Karpas-422 (cell line): ENCODE results near the gene LRRC2. TPM values are rescaled to one million over a fixed set of nuclear protein-coding genes. Genes with fewer than 3 reads are reported as not detected.

Source experiments
- DNase-seq: peaks from one replicate; pipeline ENCODE4 v3.0.0-alpha.2; 2015
- H2AFZ ChIP-seq: fragments of 200-600 bp; sonication (generic); 2 replicates; pipeline ENCODE4 v1.6.1; 2014; ENCODE audit warnings: antibody characterized with exemption, low read length, mixed read lengths
- H3K27ac ChIP-seq: fragments of 200-600 bp; sonication (generic); 2 replicates; pipeline ENCODE4 v1.5.1; 2014; ENCODE audit warnings: mild to moderate bottlenecking, low read length, moderate library complexity
- H3K27me3 ChIP-seq: fragments of 200-600 bp; sonication (generic); 2 replicates; pipeline ENCODE4 v1.6.1; 2014; ENCODE audit warnings: low read length, mixed read lengths
- H3K36me3 ChIP-seq: fragments of 200-600 bp; sonication (generic); 2 replicates; pipeline ENCODE4 v1.6.1; 2014; ENCODE audit warnings: low read length, mixed read lengths; ENCODE audit not compliant: insufficient read depth
- H3K4me1 ChIP-seq: fragments of 200-600 bp; sonication (generic); 2 replicates; pipeline ENCODE4 v1.6.1; 2014; ENCODE audit warnings: mild to moderate bottlenecking, low read length, mixed read lengths
- H3K4me2 ChIP-seq: fragments of 200-600 bp; sonication (generic); 2 replicates; pipeline ENCODE4 v1.6.1; 2014; ENCODE audit warnings: low read length, low read depth, mild to moderate bottlenecking; ENCODE audit not compliant: poor library complexity, severe bottlenecking
- H3K4me3 ChIP-seq: fragments of 200-600 bp; sonication (generic); 2 replicates; pipeline ENCODE4 v1.5.1; 2014; ENCODE audit warnings: mild to moderate bottlenecking, antibody characterized with exemption, low read length, mixed read lengths
- H3K79me2 ChIP-seq: fragments of 200-600 bp; sonication (generic); 2 replicates; pipeline ENCODE4 v1.6.1; 2014; ENCODE audit warnings: mild to moderate bottlenecking, low read length, mixed read lengths
- H3K9ac ChIP-seq: fragments of 200-600 bp; sonication (generic); 2 replicates; pipeline ENCODE4 v1.6.0; 2014; ENCODE audit warnings: low read length
- H3K9me2 ChIP-seq: fragments of 200-600 bp; sonication (generic), shearing (Covaris generic); replicated peaks from 2 replicates; pipeline ENCODE4 v1.6.0; 2014; ENCODE audit warnings: mild to moderate bottlenecking, low read length, moderate library complexity; ENCODE audit not compliant: insufficient read depth
- H3K9me3 ChIP-seq: fragments of 300-700, 200-600 bp; sonication (generic); 2 replicates; pipeline ENCODE4 v1.6.1; 2014; ENCODE audit warnings: low read length, mixed read lengths
- H4K20me1 ChIP-seq: fragments of 200-600 bp; sonication (generic); 2 replicates; pipeline ENCODE4 v1.6.1; 2014; ENCODE audit warnings: mild to moderate bottlenecking, antibody characterized with exemption, low read length, low read depth; ENCODE audit not compliant: insufficient read depth
- total RNA-seq: library from RNA; depleted of rRNA; stranded (reverse); fragments of >200 nt; shearing (Covaris generic); gene quantifications from 2 replicates; pipeline ENCODE4 v1.2.3, GENCODE V29; 2014; ENCODE audit warnings: low replicate concordance

The LRRC2 gene
- total RNA-seq, 1 experiment from 2014 or later = not detected

- no peak overlapping the region for H3K4me3 ChIP-seq
- DNase-seq = no peak
Measured at GRCh38 chr3:46565607-46566039, 479 bp downstream of the LRRC2 start.

GRCh38 chr3:46565077-46565476, 1.0 kb downstream of the LRRC2 start:
- Histone ChIP-seq H3K27me3 (no peaks in the 10 kb centered on the region), H3K36me3 (no peaks in the 10 kb centered on the region), H3K4me3 (no peak overlapping the region), H2AFZ (no peak overlapping the region), H3K79me2 (no peaks in the 10 kb centered on the region), H3K9ac (no peak overlapping the region), H3K4me1 (no peaks in the 10 kb centered on the region), H3K27ac (no peak overlapping the region), H3K4me2 (no peak overlapping the region), H3K9me2 (no peaks in the 10 kb centered on the region), H4K20me1 (no peaks in the 10 kb centered on the region), H3K9me3 (no peaks in the 10 kb centered on the region)
- no peak for DNase-seq

More at GRCh38 chr3:46565607-46566039, 479 bp downstream of the LRRC2 start:
- Histone ChIP-seq H3K27ac (no peak overlapping the region), H3K4me2 (no peak overlapping the region), H2AFZ (no peak overlapping the region), H3K27me3 (no peaks in the 10 kb centered on the region), H3K4me1 (no peaks in the 10 kb centered on the region), H3K36me3 (no peaks in the 10 kb centered on the region), H3K9ac (no peak overlapping the region), H3K9me2 (no peaks in the 10 kb centered on the region), H4K20me1 (no peaks in the 10 kb centered on the region), H3K9me3 (no peaks in the 10 kb centered on the region), H3K79me2 (no peaks in the 10 kb centered on the region)

DNA sequence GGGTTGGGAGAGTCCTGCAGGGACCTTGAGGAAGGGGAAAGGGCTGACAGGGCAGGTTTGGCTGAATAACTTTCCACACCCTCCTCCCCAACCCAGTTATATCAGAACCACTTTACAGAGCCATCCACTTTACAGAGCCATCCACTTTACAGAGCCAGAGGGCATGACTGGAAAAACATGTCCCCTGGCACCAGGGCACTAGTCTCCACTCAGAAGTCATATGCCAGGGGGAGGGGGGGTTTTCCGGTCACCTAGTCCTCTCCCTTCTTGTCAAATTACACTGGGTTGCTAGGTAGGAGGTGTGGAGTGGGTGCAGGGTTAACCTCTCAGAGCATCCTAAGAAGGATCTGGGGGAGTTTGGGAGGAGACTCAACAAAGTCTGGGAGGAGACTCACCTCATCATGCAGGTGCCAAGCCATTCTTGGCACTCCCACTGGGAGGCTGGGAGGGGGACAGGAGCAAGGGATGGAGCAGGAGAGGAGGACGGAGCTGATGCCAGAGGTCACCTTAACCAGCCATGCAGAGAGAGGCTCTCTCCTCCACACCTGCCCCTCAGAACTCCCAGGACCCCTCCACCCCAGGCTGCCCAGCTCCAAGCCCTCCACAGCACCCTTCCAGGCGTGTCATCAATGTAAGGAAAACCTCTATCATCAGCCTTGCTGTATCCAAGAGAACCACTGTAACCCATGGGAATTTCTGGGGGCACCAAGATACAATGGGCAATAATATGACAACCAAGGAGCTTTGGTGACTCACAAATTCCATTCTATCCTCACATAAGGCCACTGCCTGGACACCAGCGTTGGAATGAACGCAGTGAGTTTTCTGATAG, 1.7 kb downstream of the LRRC2 start:
- Histone ChIP-seq H3K4me2 (no peak overlapping the region), H3K36me3 (no peaks in the 10 kb centered on the region), H4K20me1 (no peaks in the 10 kb centered on the region), H2AFZ (no peak overlapping the region), H3K9me3 (no peaks in the 10 kb centered on the region), H3K79me2 (no peaks in the 10 kb centered on the region), H3K4me3 (no peak overlapping the region), H3K4me1 (no peaks in the 10 kb centered on the region), H3K27me3 (no peaks in the 10 kb centered on the region), H3K27ac (no peak overlapping the region), H3K9me2 (no peaks in the 10 kb centered on the region), H3K9ac (no peak overlapping the region)
- DNase-seq = no peak

- Histone ChIP-seq H3K9me3 (no peaks in the 10 kb centered on the region), H3K4me1 (peaks cover 8% of the 10 kb centered on the region), H3K27ac (no peak overlapping the region), H2AFZ (no peak overlapping the region), H3K27me3 (no peaks in the 10 kb centered on the region), H3K79me2 (no peaks in the 10 kb centered on the region), H3K36me3 (no peaks in the 10 kb centered on the region), H3K9me2 (no peaks in the 10 kb centered on the region), H3K4me3 (no peak overlapping the region), H4K20me1 (no peaks in the 10 kb centered on the region), H3K4me2 (no peak overlapping the region), H3K9ac (no peak overlapping the region)
- no peak for DNase-seq
Measured at GRCh38 chr3:46561951-46562350, 4.2 kb downstream of the LRRC2 start.

GRCh38 chr3:46561511-46561910, 4.6 kb downstream of the LRRC2 start:
- no peak overlapping the region for H3K4me2 ChIP-seq
- no peaks in the 10 kb centered on the region for H3K36me3 ChIP-seq
- no peak overlapping the region for H3K27ac ChIP-seq
- H3K9ac ChIP-seq = no peak overlapping the region
- H3K9me2 ChIP-seq = no peaks in the 10 kb centered on the region
- no peaks in the 10 kb centered on the region for H3K9me3 ChIP-seq
- H2AFZ ChIP-seq = no peak overlapping the region
- H3K79me2 ChIP-seq = no peaks in the 10 kb centered on the region
- DNase-seq = no peak
- peaks cover 8% of the 10 kb centered on the region for H3K4me1 ChIP-seq
- no peaks in the 10 kb centered on the region for H4K20me1 ChIP-seq
- no peak overlapping the region for H3K4me3 ChIP-seq
- no peaks in the 10 kb centered on the region for H3K27me3 ChIP-seq

DNA sequence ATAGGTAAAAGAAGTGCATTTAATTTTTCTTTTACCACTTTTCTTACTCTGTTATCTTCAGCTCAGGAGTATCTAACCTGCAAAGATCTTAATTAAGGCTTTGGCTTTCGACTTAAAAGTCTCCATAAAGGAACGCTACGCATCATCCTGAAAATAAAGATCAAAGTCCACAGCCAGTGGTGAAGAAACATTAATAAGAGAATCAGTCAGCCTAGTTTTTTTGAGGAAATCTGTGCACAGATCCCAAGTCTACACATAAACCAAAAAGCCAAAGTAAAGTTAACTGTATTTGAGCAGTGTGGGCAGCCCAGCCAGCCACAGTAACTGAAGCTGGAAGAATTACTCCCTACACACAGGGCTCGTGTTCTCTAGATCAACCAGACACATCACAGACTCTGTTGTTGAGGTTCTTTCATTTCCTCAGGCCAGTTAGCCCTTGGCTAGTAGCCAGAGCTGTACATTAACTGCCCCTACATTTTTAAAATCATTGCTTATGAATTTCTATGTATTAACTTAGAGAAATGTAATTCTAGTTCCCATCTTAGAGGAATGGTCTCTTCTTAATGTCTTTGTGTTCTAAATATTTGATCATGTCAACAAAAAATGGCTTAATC, 6.9 kb downstream of the LRRC2 start:
- no peak for DNase-seq
- Histone ChIP-seq H3K36me3 (no peaks in the 10 kb centered on the region), H3K27me3 (no peaks in the 10 kb centered on the region), H3K79me2 (no peaks in the 10 kb centered on the region), H3K27ac (no peak overlapping the region), H3K9me2 (no peaks in the 10 kb centered on the region), H3K9me3 (no peaks in the 10 kb centered on the region), H3K4me1 (peaks cover 8% of the 10 kb centered on the region), H4K20me1 (no peaks in the 10 kb centered on the region), H2AFZ (no peak overlapping the region), H3K9ac (no peak overlapping the region), H3K4me2 (peak overlapping the region; percentile 54), H3K4me3 (no peak overlapping the region)

GRCh38 chr3:46558184-46559043, 7.7 kb downstream of the LRRC2 start:
- H3K79me2 ChIP-seq = no peaks in the 10 kb centered on the region
- H3K4me3 ChIP-seq = peak overlapping the region; percentile 45
- peak; percentile 90 for DNase-seq
- no peaks in the 10 kb centered on the region for H4K20me1 ChIP-seq
- H3K9ac ChIP-seq = peak overlapping the region; percentile 25; the same call in 1 of the 2 replicates
- no peaks in the 10 kb centered on the region for H3K27me3 ChIP-seq
- H3K4me1 ChIP-seq = peaks cover 8% of the 10 kb centered on the region
- H2AFZ ChIP-seq = peak overlapping the region; percentile 33; the same call in 1 of the 2 replicates
- H3K9me2 ChIP-seq = no peaks in the 10 kb centered on the region
- H3K9me3 ChIP-seq = no peaks in the 10 kb centered on the region
- peak overlapping the region; percentile 54 for H3K4me2 ChIP-seq
- H3K36me3 ChIP-seq = no peaks in the 10 kb centered on the region
- no peak overlapping the region for H3K27ac ChIP-seq

DNA sequence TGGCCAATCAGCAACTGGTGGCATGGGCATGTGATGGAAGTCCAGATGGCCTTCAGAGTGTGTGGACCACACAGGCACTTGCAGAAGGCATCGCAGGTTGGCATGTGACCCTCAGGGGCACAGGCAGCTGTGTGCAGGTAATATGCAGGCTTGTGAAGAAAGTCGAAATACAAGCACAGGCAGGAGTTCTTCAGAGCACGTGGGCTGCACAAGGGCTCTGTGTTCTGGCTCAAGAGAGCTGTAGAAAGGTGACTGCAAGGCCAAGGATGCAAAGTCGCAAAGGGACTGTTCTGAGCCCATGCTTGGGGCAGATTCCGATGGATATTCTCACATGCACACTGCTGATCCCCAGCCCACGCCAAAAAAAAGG, 8.3 kb downstream of the LRRC2 start:
- H3K27me3 ChIP-seq = no peaks in the 10 kb centered on the region
- no peak overlapping the region for H3K4me3 ChIP-seq
- no peak overlapping the region for H3K9ac ChIP-seq
- no peak for DNase-seq
- no peak overlapping the region for H3K4me2 ChIP-seq
- H3K36me3 ChIP-seq = no peaks in the 10 kb centered on the region
- H3K9me2 ChIP-seq = no peaks in the 10 kb centered on the region
- peaks cover 8% of the 10 kb centered on the region for H3K4me1 ChIP-seq
- H3K79me2 ChIP-seq = no peaks in the 10 kb centered on the region
- no peaks in the 10 kb centered on the region for H3K9me3 ChIP-seq
- no peak overlapping the region for H2AFZ ChIP-seq
- H4K20me1 ChIP-seq = no peaks in the 10 kb centered on the region; the same call in 1 of the 2 replicates
- H3K27ac ChIP-seq = no peak overlapping the region
